Endothelial cell of umbilical vein (primary cell): ENCODE results near the gene ALDH1A3. TPM values are rescaled to one million over a fixed set of nuclear protein-coding genes. Genes with fewer than 3 reads are reported as not detected.

ENCODE experiments used
- BruUV-seq: library from RNA; stranded (reverse); fragments of 400-500 nt; replicated peaks from 2 replicates; lab custom pipeline; 2021; lab: Mats Ljungman, UMichigan
- CTCF ChIA-PET: fragments of 300-600, 350-600 bp; sonication (Branson Sonifier 250); formaldehyde crosslinking; loops from one replicate; lab custom pipeline; 2021; ENCODE audit warnings: antibody characterized with exemption, inconsistent platforms; lab: Charles Lee
- POLR2A ChIA-PET: fragments of 300-600, 350-600 bp; sonication (Branson Sonifier 250); formaldehyde crosslinking; loops from one replicate; lab custom pipeline; 2021; ENCODE audit warnings: antibody characterized with exemption, inconsistent platforms; lab: Charles Lee
- DNase-seq: peaks from one replicate; pipeline ENCODE4 v3.0.0-alpha.2; 2011; ENCODE audit warnings: low read depth, low spot score
- FAIRE-seq: peaks from 2 replicates; lab custom pipeline; 2011; peaks lifted over from hg19 to GRCh38; lab: Jason Lieb, UNC
- H2AFZ ChIP-seq: 2 replicates; pipeline ENCODE4 v1.6.0; 2012; ENCODE audit warnings: low read depth, low read length, control low read depth, inconsistent platforms
- H3K27ac ChIP-seq: 2 replicates; pipeline ENCODE4 v1.5.1; 2011; ENCODE audit warnings: low read depth, mild to moderate bottlenecking, control low read depth, low read length, moderate library complexity; ENCODE audit not compliant: insufficient read depth
- H3K27me3 ChIP-seq, 2 experiments: 2 replicates each; pipeline versions ENCODE4 v1.6.0 to v1.6.1; 2011; ENCODE audit warnings: low read length in 2 of 2, mixed read lengths in 1 of 2; ENCODE audit not compliant: control insufficient read depth in 2 of 2, insufficient read depth in 2 of 2
- H3K36me3 ChIP-seq, 2 experiments: 2 replicates in 1 of 2; 3 replicates in 1 of 2; pipeline ENCODE4 v1.5.1; 2011; ENCODE audit warnings: low read length in 2 of 2, mild to moderate bottlenecking in 1 of 2, moderate library complexity in 1 of 2; ENCODE audit not compliant: control insufficient read depth in 2 of 2, insufficient read depth in 2 of 2; ENCODE audit errors: extremely low read depth in 1 of 2
- H3K4me1 ChIP-seq: 3 replicates; pipeline ENCODE4 v1.5.1; 2011; ENCODE audit warnings: mild to moderate bottlenecking, low read length; ENCODE audit not compliant: control insufficient read depth, insufficient read depth; ENCODE audit errors: extremely low read depth
- H3K4me2 ChIP-seq: 2 replicates; pipeline ENCODE4 v1.6.1; 2011; ENCODE audit warnings: low read length, control low read depth, mixed read lengths; ENCODE audit not compliant: insufficient read depth
- H3K4me3 ChIP-seq, 3 experiments: fragments of 200-600 bp in 1 of 3; sonication (generic), shearing (Covaris generic) in 1 of 3; replicated peaks in 1 of 3; 2 replicates each; pipeline ENCODE4 v1.5.1; 2011 to 2016; ENCODE audit warnings: control low read depth in 3 of 3, low read length in 3 of 3, mild to moderate bottlenecking in 2 of 3, inconsistent platforms in 1 of 3, low read depth in 1 of 3, moderate library complexity in 1 of 3; ENCODE audit not compliant: insufficient read depth in 1 of 3
- H3K79me2 ChIP-seq: 2 replicates; pipeline ENCODE4 v1.6.0; 2012; ENCODE audit warnings: low read length, inconsistent platforms; ENCODE audit not compliant: control insufficient read depth, insufficient read depth
- H3K9ac ChIP-seq: replicated peaks from 2 replicates; pipeline ENCODE3; 2011; ENCODE audit warnings: low read length, control low read depth; ENCODE audit not compliant: insufficient read depth; ENCODE audit errors: extremely low read depth
- H3K9me1 ChIP-seq: replicated peaks from 3 replicates; pipeline ENCODE4 v1.6.0; 2011; ENCODE audit warnings: mild to moderate bottlenecking, low read length; ENCODE audit not compliant: control insufficient read depth, insufficient read depth; ENCODE audit errors: extremely low read depth
- H3K9me3 ChIP-seq: replicated peaks from 2 replicates; pipeline ENCODE4 v1.5.1; 2012; ENCODE audit warnings: low read length, inconsistent platforms; ENCODE audit not compliant: control insufficient read depth, insufficient read depth
- H4K20me1 ChIP-seq: replicated peaks from 2 replicates; pipeline ENCODE3; 2011; ENCODE audit warnings: mild to moderate bottlenecking, low read length; ENCODE audit not compliant: control insufficient read depth, insufficient read depth; ENCODE audit errors: extremely low read depth
- CTCF ChIP-seq, 2 donors: IDR thresholded peaks; 1 replicate in 1 of 2; 2 replicates in 1 of 2; pipeline ENCODE4 v1.5.1; 2011; ENCODE audit warnings: low read length in 2 of 2, mild to moderate bottlenecking in 2 of 2, moderate library complexity in 2 of 2, control low read depth in 1 of 2, inconsistent platforms in 1 of 2, low read depth in 1 of 2; ENCODE audit not compliant: insufficient read depth in 1 of 2; ENCODE audit errors: extremely low read depth in 1 of 2
- EZH2 ChIP-seq: IDR thresholded peaks from 2 replicates; pipeline ENCODE4 v1.6.1; 2012; ENCODE audit warnings: borderline replicate concordance, low read depth, mild to moderate bottlenecking, moderate library complexity, low read length, inconsistent platforms; ENCODE audit not compliant: severe bottlenecking
- FOS ChIP-seq: IDR thresholded peaks from 2 replicates; pipeline ENCODE4 v1.6.1; 2011; ENCODE audit warnings: mild to moderate bottlenecking, low read length, moderate library complexity, borderline replicate concordance; ENCODE audit not compliant: insufficient read depth
- JUN ChIP-seq: IDR thresholded peaks from 2 replicates; pipeline ENCODE4 v1.6.1; 2011; ENCODE audit warnings: borderline replicate concordance, low read depth; ENCODE audit not compliant: insufficient read length, insufficient read depth
- MYC ChIP-seq: IDR thresholded peaks from one replicate; pipeline ENCODE4 v1.6.1; 2011; ENCODE audit warnings: mild to moderate bottlenecking, low read depth, low read length
- POLR2A ChIP-seq: IDR thresholded peaks from 2 replicates; pipeline ENCODE4 v1.6.1; 2012; ENCODE audit warnings: low read depth, mild to moderate bottlenecking, control low read depth, low read length
- POLR2AphosphoS5 ChIP-seq: IDR thresholded peaks from 2 replicates; pipeline ENCODE4 v1.6.1; 2012; ENCODE audit warnings: low read depth, mild to moderate bottlenecking, control low read depth, low read length, moderate library complexity; ENCODE audit not compliant: insufficient read depth
- dilution Hi-C: fragments of 300-500 bp; cut with MboI; formaldehyde crosslinking; loops from one replicate; pipeline ENCODE4 v1.15.0; 2019; ENCODE audit warnings: low sequenced_read_pairs; ENCODE audit not compliant: extremely low pct_ligation_motif_present
- intact Hi-C: fragments of 100-400 bp; cut with micrococcal nuclease; formaldehyde crosslinking; loops from one replicate; pipeline ENCODE4 v1.10.0; 2022
- polyA plus RNA-seq, 4 experiments: library from polyadenylated mRNA; depleted of rRNA in 3 of 4; stranded (reverse) in 3 of 4; unstranded in 1 of 4; fragments of >200 nt; gene quantifications; 2 replicates each; pipeline versions ENCODE4 v1.2.1 to v1.2.3, GENCODE V29; 2011 to 2012; ENCODE audit warnings: missing spikeins in 1 of 4
- total RNA-seq: library from RNA; stranded (reverse); gene quantifications from 2 replicates; pipeline ENCODE4 v1.2.3, GENCODE V29; 2021
- TF ChIP-seq, protein P1 (sequence below): IDR thresholded peaks from 2 replicates; pipeline ENCODE4 v1.6.1; 2011; ENCODE audit not compliant: insufficient read depth, insufficient read length

The ALDH1A3 gene
- total and polyA plus RNA-seq, 2 donors (not counting 3 experiments of a cell fraction or from before 2014, with no cell fraction given) = 2.8 to 5.8 TPM

DNA sequence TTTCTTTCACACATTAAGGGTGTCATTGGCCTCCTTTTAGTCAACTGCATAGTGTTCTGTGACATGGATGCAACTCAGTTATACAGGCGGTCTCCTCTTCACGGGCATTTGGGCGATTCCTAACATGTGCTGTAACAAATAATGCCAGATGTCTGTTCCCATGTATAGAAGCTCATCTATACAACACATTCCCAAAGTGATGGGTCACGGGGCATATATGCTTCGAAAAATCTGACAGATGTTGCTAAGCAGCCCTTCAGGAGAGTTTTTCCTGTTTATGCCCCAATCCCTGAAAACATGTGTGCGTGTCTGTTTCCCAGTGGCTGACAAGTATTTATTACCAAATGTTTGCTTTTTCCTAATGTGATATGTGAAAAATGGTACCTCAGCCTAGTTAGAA is 65.4 kb downstream of the ALDH1A3 start:
- Histone ChIP-seq H3K4me2 (no peak overlapping the region), H4K20me1 (no peaks in the 10 kb centered on the region), H3K79me2 (peaks cover 2% of the 10 kb centered on the region), H2AFZ (no peak overlapping the region), H3K9me1 (no peaks in the 10 kb centered on the region), H3K9me3 (no peaks in the 10 kb centered on the region), H3K4me3 (no peak overlapping the region), H3K9ac (no peak overlapping the region), H3K36me3 (no peaks in the 10 kb centered on the region), H3K27me3 (no peaks in the 10 kb centered on the region), H3K27ac (no peak overlapping the region), H3K4me1 (no peaks in the 10 kb centered on the region)
- no peak for DNase-seq
- dilution Hi-C loops = no loop called here
- intact Hi-C loops = no loop called here
- no peak for FAIRE-seq
- no TSS peak for BruUV-seq
- ChIA-PET POLR2A (no interaction called here), CTCF (interaction anchor here (3.1 to 5.3 kb wide), 2 partner anchors 27 to 63 kb away, joined by 12 to 35 read pairs; partner anchors contain the start of gene LRRK1)
- TF ChIP-seq CTCF (IDR thresholded peaks at IDR 0.05; ENCODE audit: extremely low read depth in 1 of 2, insufficient read depth in 1 of 2, low read depth in 1 of 2, low read length in 2 of 2) = no peak
- no peak for TF ChIP-seq POLR2A
- no peak for TF ChIP-seq POLR2AphosphoS5
- no peak for TF ChIP-seq JUN
- TF ChIP-seq EZH2 = no peak
- no peak for TF ChIP-seq FOS
- no peak for TF ChIP-seq MYC
- TF ChIP-seq, protein P1, sequence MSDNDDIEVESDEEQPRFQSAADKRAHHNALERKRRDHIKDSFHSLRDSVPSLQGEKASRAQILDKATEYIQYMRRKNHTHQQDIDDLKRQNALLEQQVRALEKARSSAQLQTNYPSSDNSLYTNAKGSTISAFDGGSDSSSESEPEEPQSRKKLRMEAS = no peak
